RWPE2 (cell line): ENCODE results near the gene USP6.
"Not testable (repeated sequence)": the region's sequence is repeated elsewhere in the genome, so short reads cannot be mapped to it uniquely, and the experiment has no call there.

Experiments
- ATAC-seq: fragments of 200-7000 bp; cut with Tn5 transposase; 3 replicates; pipeline ENCODE4 v1.9.1; 2021; ENCODE audit warnings: low read depth
- DNase-seq: peaks from one replicate; pipeline ENCODE4 v3.0.0-alpha.2; 2020; ENCODE audit warnings: low spot score
- H3K27ac ChIP-seq: fragments of 450-650 bp; 2 replicates; pipeline ENCODE4 v1.5.1; 2017; ENCODE audit warnings: mild to moderate bottlenecking; ENCODE audit not compliant: poor library complexity, severe bottlenecking
- H3K27me3 ChIP-seq: fragments of 250-450 bp; sonication (Bioruptor Pico); 2 replicates; pipeline ENCODE4 v1.5.1; 2021; ENCODE audit warnings: mild to moderate bottlenecking, moderate library complexity; ENCODE audit not compliant: insufficient read depth, poor library complexity, severe bottlenecking
- H3K36me3 ChIP-seq: fragments of 250-450 bp; sonication (Bioruptor Pico); 2 replicates; pipeline ENCODE4 v1.5.1; 2020; ENCODE audit warnings: low read depth, mild to moderate bottlenecking, moderate library complexity
- H3K4me1 ChIP-seq: fragments of 250-450 bp; sonication (Bioruptor Pico); 2 replicates; pipeline ENCODE4 v1.5.1; 2021; ENCODE audit warnings: mild to moderate bottlenecking, moderate library complexity; ENCODE audit not compliant: insufficient read depth, poor library complexity, severe bottlenecking
- H3K4me3 ChIP-seq: fragments of 250-450 bp; sonication (Bioruptor Pico); 2 replicates; pipeline ENCODE4 v1.5.1; 2021; ENCODE audit warnings: mild to moderate bottlenecking, moderate library complexity; ENCODE audit not compliant: severe bottlenecking
- H3K9me3 ChIP-seq: fragments of 250-450 bp; sonication (Bioruptor Pico); 2 replicates; pipeline ENCODE4 v1.5.1; 2021; ENCODE audit warnings: mild to moderate bottlenecking, moderate library complexity; ENCODE audit not compliant: severe bottlenecking
- CTCF ChIP-seq: fragments of 450-650 bp; IDR thresholded peaks from one replicate; pipeline ENCODE4 v1.5.1; 2017; ENCODE audit warnings: mild to moderate bottlenecking, moderate library complexity; ENCODE audit not compliant: poor library complexity, severe bottlenecking

Gene USP6

DNA sequence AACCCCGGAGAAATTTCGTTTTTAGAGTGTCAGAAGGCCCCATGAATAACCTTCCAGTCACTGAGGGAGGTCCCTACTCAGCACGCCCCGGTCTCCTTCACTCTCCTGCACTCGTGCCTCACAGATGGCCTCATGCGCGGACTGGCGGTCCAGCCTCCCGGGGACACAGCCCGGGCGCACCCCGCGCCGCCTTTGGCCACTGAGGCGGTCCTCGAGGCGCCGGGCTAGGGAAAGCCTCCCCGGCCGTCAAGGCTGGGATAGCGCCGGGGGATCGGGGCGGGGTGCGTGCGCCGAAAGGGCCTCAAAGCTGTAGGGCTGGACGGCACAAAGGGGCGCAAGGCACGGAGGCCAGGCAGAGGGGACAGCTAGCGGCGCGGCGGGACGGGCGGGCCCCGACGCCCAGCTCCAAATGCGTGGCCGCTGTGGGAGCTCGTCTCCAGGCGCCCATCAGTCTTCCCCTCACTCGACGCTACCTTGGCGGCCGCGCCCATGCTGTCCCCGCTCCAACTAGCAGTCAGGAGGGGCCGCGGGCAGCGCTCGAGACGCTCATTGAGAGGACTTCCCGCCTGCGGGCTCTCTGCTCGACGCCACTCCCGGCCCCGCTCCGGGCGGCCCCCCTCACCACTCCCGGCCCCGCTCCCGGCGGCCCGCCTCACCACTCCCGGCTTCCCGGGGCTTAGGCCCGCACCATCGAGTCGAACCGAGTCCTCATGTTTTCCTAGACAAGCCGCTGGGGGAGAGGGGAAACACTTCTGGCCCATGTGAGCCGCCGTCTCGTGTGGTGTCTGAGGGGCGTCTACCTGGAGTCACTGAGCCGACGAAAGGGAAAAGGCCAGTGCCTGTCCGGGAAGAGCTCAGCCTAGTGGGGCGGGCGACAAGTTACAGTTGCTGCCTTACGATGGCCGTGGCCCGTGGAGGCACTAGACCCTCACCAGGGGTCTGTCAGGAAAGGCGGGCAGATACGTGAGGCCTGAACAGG is at the start of gene USP6:
USP6 (plus strand) TSS at position 360 of the 979 bp plus-strand sequence. CDS start 14,336 bp downstream, outside the sequence.
- TF ChIP-seq CTCF = no peak
- ATAC-seq = no peak

GRCh38 chr17:5068236-5068635 is 47.6 kb upstream of the USP6 start:
- no peak for DNase-seq
- Histone ChIP-seq H3K36me3 (no peaks in the 10 kb centered on the region), H3K27me3 (no peaks in the 10 kb centered on the region), H3K27ac (no peak overlapping the region), H3K4me1 (no peaks in the 10 kb centered on the region), H3K4me3 (no peak overlapping the region), H3K9me3 (no peaks in the 10 kb centered on the region)
- ATAC-seq = no peak
- TF ChIP-seq CTCF = no peak

More for the DNA sequence above, at the start of gene USP6:
- Histone ChIP-seq H3K36me3 (peaks cover 8% of the 10 kb centered on the region), H3K4me3 (no peak within 1 kb of the TSS), H3K9me3 (no peaks in the 10 kb centered on the region), H3K27ac (no peak within 1 kb of the TSS), H3K4me1 (no peaks in the 10 kb centered on the region), H3K27me3 (peaks cover 23% of the 10 kb centered on the region)
- DNase-seq = peak; percentile 56

DNA sequence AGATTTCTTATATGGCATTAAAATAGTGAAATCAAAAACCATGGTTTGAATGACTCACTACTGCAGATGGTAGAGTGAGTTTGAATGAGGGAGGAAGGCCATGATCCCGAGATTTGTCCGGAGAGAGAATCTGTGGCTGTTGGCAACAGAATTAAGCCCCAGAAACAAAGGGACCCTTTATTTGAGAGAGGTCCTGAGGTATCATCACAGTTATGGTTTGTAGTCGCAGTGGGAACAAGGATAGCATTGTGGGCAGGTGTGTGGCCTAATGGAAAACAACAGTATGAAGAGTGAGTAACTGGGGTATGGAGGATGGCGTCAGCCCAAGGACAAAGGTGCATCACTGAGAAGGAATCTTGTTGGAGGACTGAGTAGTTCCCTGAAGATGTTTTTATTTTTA is 46.1 kb upstream of the USP6 start:
- TF ChIP-seq CTCF = no peak
- Histone ChIP-seq H3K4me3 (no peak overlapping the region), H3K4me1 (no peaks in the 10 kb centered on the region), H3K36me3 (no peaks in the 10 kb centered on the region), H3K27ac (no peak overlapping the region), H3K9me3 (no peaks in the 10 kb centered on the region), H3K27me3 (no peaks in the 10 kb centered on the region)
- no peak for ATAC-seq
- no peak for DNase-seq

GRCh38 chr17:5075472-5075871 is 40.4 kb upstream of the USP6 start:
- not testable (repeated sequence) for H3K4me1 ChIP-seq, H3K4me3 ChIP-seq

DNA sequence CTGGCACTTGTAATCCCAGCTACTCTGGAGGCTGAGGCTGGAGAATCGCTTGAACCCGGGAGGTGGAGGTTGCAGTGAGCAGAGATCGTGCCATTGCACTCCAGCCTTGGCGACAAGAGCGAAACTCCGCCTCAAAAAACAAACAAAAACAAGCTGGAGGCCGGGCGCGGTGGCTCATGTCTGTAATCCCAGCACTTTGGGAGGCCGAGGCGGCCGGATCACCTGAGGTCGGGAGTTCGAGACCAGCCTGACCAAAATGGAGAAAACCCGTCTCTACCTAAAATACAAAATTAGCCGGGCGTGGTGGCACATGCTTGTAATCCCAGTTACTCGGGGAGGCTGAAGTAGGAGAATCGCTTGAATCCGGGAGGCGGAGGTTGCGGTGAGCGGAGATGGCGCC is 38.6 kb upstream of the USP6 start:
- not testable (repeated sequence) for H3K4me1 ChIP-seq, DNase-seq, H3K36me3 ChIP-seq, H3K9me3 ChIP-seq, ATAC-seq, H3K27ac ChIP-seq, H3K27me3 ChIP-seq
- peak overlapping the region; percentile 47 for H3K4me3 ChIP-seq

More at GRCh38 chr17:5075472-5075871, 40.4 kb upstream of the USP6 start:
- not testable (repeated sequence) for H3K36me3 ChIP-seq, H3K9me3 ChIP-seq, H3K27me3 ChIP-seq, ATAC-seq, DNase-seq, H3K27ac ChIP-seq

GRCh38 chr17:5077781-5078105 is 38.1 kb upstream of the USP6 start:
- peak overlapping the region; percentile 47 for H3K4me3 ChIP-seq
- H3K27me3 ChIP-seq = no peaks in the 10 kb centered on the region
- DNase-seq (no peak), ATAC-seq (no peak; the same call in 2 of the 3 replicates)
- no peak for TF ChIP-seq CTCF
- H3K9me3 ChIP-seq = no peaks in the 10 kb centered on the region
- H3K36me3 ChIP-seq = no peaks in the 10 kb centered on the region
- peak overlapping the region; percentile 4 for H3K27ac ChIP-seq
- no peaks in the 10 kb centered on the region for H3K4me1 ChIP-seq
